DND-41 (cell line): ENCODE measurements around the gene BRAT1.

ENCODE experiments used
- ATAC-seq: fragments of 200-7000 bp; cut with Tn5 transposase; 3 replicates; pipeline ENCODE4 v1.9.1; 2021; ENCODE audit warnings: low read depth; ENCODE audit not compliant: insufficient read depth
- DNase-seq: peaks from one replicate; pipeline ENCODE4 v3.0.0-alpha.2; 2020
- H2AFZ ChIP-seq: 2 replicates; pipeline ENCODE4 v1.6.0; 2012; ENCODE audit warnings: low read depth, low read length
- H3K27ac ChIP-seq: 2 replicates; pipeline ENCODE4 v1.5.1; 2012; ENCODE audit warnings: low read length, inconsistent platforms
- H3K27me3 ChIP-seq: fragments of 200-600 bp; sonication (generic); 2 replicates; pipeline ENCODE4 v1.6.0; 2012; ENCODE audit warnings: low read length, mild to moderate bottlenecking, inconsistent platforms; ENCODE audit not compliant: insufficient read depth, poor library complexity
- H3K36me3 ChIP-seq: 2 replicates; pipeline ENCODE4 v1.5.1; 2012; ENCODE audit warnings: low read length, inconsistent platforms; ENCODE audit not compliant: insufficient read depth
- H3K4me1 ChIP-seq: 2 replicates; pipeline ENCODE4 v1.5.1; 2012; ENCODE audit warnings: mild to moderate bottlenecking, low read length; ENCODE audit not compliant: insufficient read depth
- H3K4me2 ChIP-seq: 2 replicates; pipeline ENCODE4 v1.6.0; 2012; ENCODE audit warnings: mild to moderate bottlenecking, moderate library complexity, low read length, inconsistent platforms; ENCODE audit not compliant: insufficient read depth
- H3K4me3 ChIP-seq, 2 experiments: fragments of 200-600 bp in 1 of 2; shearing (Covaris generic) in 1 of 2; 2 replicates each; pipeline ENCODE4 v1.5.1; 2012 to 2016; ENCODE audit warnings: inconsistent platforms in 2 of 2, low read length in 2 of 2, mild to moderate bottlenecking in 2 of 2, low read depth in 1 of 2, moderate library complexity in 1 of 2
- H3K79me2 ChIP-seq: 2 replicates; pipeline ENCODE4 v1.6.0; 2012; ENCODE audit warnings: low read length, inconsistent platforms; ENCODE audit not compliant: insufficient read depth
- H3K9ac ChIP-seq: 2 replicates; pipeline ENCODE4 v1.6.0; 2012; ENCODE audit warnings: low read depth, mild to moderate bottlenecking, inconsistent platforms, low read length, moderate library complexity
- H3K9me3 ChIP-seq: 2 replicates; pipeline ENCODE4 v1.5.1; 2012; ENCODE audit warnings: low read length, moderate library complexity, mild to moderate bottlenecking, inconsistent platforms; ENCODE audit not compliant: insufficient read depth, severe bottlenecking
- H4K20me1 ChIP-seq: 2 replicates; pipeline ENCODE4 v1.6.0; 2012; ENCODE audit warnings: low read length; ENCODE audit not compliant: insufficient read depth
- EZH2 ChIP-seq: IDR thresholded peaks from 3 replicates; pipeline ENCODE4 v1.6.1; 2012; ENCODE audit warnings: borderline replicate concordance, low read depth, mild to moderate bottlenecking, moderate library complexity, low read length, inconsistent platforms; ENCODE audit not compliant: severe bottlenecking
- TF ChIP-seq, protein P1 (sequence below): IDR thresholded peaks from 2 replicates; pipeline ENCODE4 v1.5.1; 2012; ENCODE audit warnings: borderline replicate concordance, low read length, moderate library complexity, mild to moderate bottlenecking; ENCODE audit not compliant: poor library complexity, severe bottlenecking; ENCODE audit errors: extremely low read depth

BRAT1 gene

DNA sequence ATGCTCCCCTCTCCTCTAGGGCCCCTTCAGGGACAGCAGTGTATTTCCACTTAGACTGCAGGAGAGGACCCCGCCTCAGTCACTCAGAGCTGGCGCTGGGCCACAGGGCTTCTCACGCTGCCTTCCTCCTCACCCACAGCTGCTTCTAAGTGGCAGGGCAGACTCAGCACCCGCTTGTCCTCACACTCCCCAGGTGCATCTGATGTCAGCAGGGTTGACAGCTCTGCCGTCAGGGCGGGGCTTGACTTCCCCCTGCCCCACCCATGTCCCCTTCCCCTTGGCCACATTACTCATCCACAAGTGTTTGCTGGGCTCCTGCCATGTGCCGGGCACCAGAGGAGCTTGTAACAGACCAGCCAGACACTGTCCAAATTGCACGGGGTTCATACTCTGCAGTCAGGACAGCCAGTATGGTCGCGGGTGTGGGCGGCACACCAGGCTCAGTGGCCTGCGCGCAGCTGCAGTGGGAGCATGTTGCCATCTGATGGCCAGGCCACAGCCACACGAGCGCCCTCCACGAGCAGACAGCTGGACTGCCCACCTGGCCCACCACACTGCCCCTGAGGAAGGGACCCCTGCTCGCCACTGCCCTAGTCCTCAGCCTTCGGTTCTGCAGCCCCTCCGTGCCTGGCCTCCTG is 47.2 kb upstream of the BRAT1 start:
- Histone ChIP-seq H3K4me3 (no peak overlapping the region), H3K9ac (no peak overlapping the region), H3K79me2 (no peaks in the 10 kb centered on the region), H2AFZ (no peak overlapping the region), H3K27ac (no peak overlapping the region; the same call in 1 of the 2 replicates), H3K4me2 (no peak overlapping the region), H3K36me3 (peaks cover 4% of the 10 kb centered on the region), H3K27me3 (no peaks in the 10 kb centered on the region), H3K4me1 (no peaks in the 10 kb centered on the region), H3K9me3 (no peaks in the 10 kb centered on the region), H4K20me1 (peaks cover 4% of the 10 kb centered on the region; the same call in 1 of the 2 replicates)
- TF ChIP-seq, protein P1, sequence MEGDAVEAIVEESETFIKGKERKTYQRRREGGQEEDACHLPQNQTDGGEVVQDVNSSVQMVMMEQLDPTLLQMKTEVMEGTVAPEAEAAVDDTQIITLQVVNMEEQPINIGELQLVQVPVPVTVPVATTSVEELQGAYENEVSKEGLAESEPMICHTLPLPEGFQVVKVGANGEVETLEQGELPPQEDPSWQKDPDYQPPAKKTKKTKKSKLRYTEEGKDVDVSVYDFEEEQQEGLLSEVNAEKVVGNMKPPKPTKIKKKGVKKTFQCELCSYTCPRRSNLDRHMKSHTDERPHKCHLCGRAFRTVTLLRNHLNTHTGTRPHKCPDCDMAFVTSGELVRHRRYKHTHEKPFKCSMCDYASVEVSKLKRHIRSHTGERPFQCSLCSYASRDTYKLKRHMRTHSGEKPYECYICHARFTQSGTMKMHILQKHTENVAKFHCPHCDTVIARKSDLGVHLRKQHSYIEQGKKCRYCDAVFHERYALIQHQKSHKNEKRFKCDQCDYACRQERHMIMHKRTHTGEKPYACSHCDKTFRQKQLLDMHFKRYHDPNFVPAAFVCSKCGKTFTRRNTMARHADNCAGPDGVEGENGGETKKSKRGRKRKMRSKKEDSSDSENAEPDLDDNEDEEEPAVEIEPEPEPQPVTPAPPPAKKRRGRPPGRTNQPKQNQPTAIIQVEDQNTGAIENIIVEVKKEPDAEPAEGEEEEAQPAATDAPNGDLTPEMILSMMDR: no peak
- TF ChIP-seq EZH2: no peak
- DNase-seq (peak; percentile 27), ATAC-seq (peak; percentile 54)

DNA sequence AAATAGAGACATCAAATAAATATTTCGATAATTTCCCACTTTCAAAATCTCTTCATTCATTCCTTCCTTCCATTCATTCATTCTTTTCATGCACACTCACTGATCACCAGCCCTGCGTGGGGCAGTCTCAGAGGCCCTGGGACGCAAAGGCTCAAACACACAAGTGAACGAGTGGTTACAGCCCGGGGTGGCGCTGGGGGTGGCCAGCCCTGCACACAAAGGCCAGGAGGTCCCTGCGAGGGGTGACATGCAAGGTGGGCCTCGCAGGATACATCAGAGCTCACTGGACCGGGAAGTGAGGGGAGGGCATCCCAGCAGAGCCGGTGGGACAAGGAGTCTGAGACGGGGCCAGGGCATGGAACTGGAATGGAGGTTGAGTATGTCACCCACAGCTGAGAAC is 46.6 kb upstream of the BRAT1 start:
- Histone ChIP-seq H3K79me2 (no peaks in the 10 kb centered on the region), H3K4me3 (no peak overlapping the region), H3K4me1 (no peaks in the 10 kb centered on the region), H3K27ac (no peak overlapping the region), H2AFZ (no peak overlapping the region), H3K4me2 (no peak overlapping the region), H3K27me3 (no peaks in the 10 kb centered on the region), H3K36me3 (peaks cover 4% of the 10 kb centered on the region), H4K20me1 (peaks cover 4% of the 10 kb centered on the region; the same call in 1 of the 2 replicates), H3K9ac (no peak overlapping the region), H3K9me3 (no peaks in the 10 kb centered on the region)
- TF ChIP-seq, protein P1: no peak
- no peak for TF ChIP-seq EZH2
- no peak for ATAC-seq
- no peak for DNase-seq

DNA sequence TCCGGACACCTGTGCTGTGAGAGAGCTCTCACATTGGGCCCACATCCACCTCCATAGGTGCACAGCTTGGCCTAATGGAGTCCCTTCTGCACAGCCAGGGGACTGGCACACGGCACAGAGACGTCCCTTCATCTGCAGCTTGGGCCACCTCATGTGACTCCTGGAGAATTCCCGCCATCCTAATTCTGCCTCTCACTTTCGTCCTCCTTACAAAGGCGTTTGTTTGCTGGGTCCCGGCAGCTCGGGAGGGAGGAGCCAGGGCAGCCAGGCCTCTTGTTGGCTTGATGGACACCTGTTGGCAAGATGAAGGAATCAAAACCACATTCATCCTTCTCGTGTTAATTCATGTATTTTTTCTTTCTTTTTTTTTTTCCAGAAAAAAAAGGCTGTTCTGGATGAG is 45.7 kb upstream of the BRAT1 start:
- no peak overlapping the region for H3K4me3 ChIP-seq
- H3K27me3 ChIP-seq: no peaks in the 10 kb centered on the region
- H3K4me2 ChIP-seq: no peak overlapping the region
- H3K9me3 ChIP-seq: no peaks in the 10 kb centered on the region
- H3K9ac ChIP-seq: no peak overlapping the region
- H2AFZ ChIP-seq: no peak overlapping the region
- no peaks in the 10 kb centered on the region for H3K79me2 ChIP-seq
- TF ChIP-seq, protein P1: no peak
- TF ChIP-seq EZH2: no peak
- peaks cover 4% of the 10 kb centered on the region for H3K36me3 ChIP-seq
- H4K20me1 ChIP-seq: peaks cover 4% of the 10 kb centered on the region; the same call in 1 of the 2 replicates
- no peak overlapping the region for H3K27ac ChIP-seq
- H3K4me1 ChIP-seq: no peaks in the 10 kb centered on the region
- ATAC-seq: no peak
- DNase-seq: no peak
